GF-D8 (cell line): ENCODE data around the gene RNF144A.

Experiments
- DNase-seq: peaks from one replicate; lab custom pipeline; 2025; lab: John Stamatoyannopoulos, UW

Gene RNF144A

DNA sequence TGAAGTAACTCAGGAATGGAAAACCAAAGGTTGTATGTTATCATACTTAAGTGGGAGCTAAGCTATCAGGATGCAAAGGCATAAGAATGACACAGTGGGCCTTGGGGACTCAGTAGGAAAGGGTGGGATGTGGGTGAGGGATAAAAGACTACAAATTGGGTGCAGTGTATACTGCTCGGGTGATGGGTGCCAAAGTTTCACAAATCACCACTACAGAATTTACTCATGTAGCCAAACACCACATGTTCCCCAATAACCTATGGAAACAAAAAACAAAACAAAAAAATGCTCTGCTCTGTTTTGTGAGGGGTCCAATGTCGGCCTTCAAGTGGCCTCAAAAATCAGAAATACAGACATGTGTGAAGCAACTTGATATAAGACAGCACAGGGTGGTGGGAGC lies 8.9 kb upstream of the RNF144A start:
- no peak for DNase-seq

DNA sequence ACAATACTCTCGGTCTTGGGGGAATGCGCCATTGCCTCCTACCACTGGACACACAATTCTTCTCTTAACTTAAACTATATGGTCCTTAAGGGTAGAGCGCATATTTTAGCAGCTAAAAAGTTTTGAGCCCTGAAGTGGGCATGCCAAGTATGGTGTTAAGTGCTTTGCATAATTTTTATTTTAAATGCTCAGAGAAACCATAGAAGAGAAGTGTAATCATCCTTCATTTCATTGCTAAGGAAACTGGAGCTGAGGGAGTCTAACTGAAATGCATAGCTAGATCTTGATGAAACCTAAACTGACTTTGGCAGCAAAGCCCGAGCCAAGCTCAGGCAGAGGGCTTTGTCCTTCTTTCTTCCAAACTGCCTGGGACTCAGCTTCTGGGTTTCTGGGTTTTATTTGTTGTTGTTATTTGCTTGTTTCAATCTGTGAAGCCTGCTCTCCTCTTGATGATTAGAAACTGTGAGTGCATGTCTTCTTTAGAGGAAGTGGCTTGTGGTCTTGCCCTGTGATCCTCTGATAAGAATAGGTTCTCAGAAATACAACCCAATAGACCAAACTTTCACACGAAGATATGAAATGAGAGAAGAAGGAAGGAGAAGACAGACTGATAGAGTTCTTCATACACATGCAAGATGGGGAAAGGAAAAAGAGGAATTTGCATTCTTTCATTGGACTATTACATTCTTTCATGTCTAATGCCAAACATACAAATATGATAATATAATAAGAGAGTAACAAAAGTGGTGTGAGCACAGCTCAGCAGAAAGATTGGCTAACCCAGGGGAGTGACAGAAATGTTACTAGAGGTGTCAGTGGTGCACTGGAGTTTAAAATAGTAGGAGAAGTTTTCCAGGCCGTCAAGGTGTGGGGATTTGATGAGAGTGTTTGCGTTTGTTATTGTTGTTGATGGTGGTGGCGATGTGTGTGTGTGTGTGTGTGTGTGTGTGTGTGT lies 7.5 kb upstream of the RNF144A start:
- DNase-seq = peak; percentile 81

DNA sequence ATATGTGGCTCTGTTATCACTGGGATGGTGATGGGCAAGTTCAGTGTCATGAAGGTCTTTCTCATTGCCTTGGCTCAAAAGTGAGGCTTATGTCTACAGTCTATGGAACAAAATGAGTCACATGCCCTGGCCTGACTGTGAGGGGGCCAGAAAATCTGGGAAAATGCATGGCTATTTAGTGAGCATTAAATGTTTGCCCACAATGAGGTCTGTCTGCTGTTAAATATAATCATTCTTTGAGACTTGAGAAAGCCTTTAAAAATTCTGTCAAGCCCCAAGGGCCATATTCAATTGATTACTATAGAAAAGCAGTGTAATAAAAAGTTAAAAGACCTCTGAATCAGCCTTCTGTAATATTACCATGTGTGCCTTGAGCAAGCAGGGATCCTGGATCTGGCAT lies 5.5 kb upstream of the RNF144A start:
- no peak for DNase-seq

DNA sequence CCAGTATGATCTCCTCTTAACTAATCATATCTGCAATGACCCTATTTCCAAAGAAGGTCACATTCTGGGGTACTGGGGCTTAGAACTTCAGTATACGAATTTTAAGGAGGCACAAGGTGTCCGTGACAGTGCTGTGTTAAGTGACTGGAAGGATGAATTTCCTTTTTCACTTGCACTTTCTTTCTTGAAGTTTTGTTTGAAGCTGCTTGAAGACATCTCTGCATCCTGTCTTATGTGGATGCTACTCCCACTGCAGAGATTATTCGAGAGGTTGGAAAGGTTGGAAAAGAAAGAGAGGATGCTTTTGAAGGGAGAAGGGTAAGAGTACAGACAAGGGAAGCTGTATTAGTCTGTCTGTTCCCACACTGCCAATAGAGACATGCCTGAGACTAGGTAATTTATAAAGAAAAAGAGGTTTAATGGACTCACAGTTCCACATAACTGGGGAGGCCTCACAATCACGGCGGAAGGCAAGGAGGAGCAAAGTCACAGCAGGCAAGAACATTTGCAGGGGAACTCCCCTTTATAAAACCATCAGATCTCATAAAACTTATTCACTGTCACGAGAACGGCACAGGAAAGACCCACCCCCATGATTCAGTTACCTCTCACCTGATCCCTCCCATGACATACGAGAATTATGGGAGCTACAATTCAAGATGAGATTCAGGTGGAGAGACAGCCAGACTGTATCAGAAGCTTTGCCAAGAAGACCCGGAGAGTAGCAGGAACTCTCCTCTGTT lies 3.6 kb upstream of the RNF144A start:
- DNase-seq = no peak

DNA sequence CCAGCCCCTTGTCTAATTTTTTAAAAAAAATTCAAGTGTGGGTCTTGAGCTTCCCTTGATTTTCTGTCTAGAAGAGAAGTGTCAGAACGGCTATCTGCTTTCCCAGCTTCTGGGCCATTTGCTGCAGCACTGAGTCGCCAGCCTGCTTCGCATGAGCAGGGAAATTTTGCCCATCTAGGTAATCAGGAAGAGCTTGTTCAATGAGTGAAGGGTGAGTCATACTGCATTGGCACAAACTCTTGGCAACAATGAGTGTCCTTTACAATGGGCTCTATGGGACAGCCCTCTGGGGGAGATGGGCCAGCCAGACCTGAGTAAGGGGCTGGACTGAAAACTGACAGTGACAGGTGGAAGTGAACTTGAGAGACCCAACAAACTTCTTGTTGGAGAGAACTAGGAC lies 2.4 kb upstream of the RNF144A start:
- no peak for DNase-seq

DNA sequence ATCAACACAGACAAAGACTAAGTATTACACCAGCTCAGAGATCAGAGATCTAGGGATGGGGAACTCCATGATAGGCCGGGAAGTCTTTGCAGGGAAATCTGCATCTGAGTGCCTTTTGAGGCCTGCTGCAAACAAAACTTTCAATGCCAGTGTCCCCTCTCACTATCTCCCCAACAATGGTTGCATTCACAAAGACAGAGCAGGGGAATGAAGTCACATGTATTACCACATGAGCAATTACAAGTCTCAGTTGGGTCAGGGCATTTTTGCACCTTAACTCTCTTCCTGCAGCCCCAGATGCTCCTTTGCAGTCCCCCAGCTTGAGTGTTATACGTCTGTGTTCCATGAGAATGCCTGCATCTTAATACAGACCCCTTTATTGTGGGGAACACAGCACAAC lies 1.8 kb upstream of the RNF144A start:
- no peak for DNase-seq

DNA sequence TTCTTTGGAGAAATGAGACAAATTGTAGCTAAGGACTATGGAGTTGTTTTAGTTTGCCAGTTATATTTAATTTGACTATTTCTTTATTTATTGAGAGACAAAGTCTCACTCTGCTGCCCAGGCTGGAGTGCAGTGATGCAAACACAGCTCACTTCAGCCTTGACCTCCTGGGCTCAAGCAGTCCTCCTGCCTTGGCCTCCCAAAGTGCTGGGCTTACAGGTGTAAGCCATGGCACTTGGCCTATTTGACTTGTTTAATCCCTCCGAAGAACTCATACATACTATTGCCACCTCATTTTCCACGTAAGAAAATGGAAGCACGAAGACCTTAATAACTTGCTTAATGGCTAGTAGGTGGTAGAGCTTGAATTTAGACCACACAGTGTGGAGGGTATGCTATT lies 988 bp upstream of the RNF144A start:
- no peak for DNase-seq

DNA sequence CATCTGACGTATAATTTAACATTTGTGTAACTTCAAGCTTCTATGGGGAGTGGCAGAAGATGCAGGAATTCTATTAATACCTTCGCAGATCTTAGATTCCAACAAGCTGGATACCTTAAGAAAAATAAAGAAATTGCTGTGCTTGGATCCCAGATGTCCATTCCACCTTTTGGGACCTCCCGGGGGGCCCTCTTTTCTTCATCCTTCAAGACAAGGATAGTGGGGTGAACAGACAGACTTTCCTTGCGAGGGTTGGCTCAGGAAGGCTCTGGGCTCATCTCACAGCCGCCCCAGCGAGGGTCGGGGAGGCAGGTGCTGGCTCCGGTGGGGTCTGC lies 509 bp upstream of the RNF144A start:
- DNase-seq = no peak

DNA sequence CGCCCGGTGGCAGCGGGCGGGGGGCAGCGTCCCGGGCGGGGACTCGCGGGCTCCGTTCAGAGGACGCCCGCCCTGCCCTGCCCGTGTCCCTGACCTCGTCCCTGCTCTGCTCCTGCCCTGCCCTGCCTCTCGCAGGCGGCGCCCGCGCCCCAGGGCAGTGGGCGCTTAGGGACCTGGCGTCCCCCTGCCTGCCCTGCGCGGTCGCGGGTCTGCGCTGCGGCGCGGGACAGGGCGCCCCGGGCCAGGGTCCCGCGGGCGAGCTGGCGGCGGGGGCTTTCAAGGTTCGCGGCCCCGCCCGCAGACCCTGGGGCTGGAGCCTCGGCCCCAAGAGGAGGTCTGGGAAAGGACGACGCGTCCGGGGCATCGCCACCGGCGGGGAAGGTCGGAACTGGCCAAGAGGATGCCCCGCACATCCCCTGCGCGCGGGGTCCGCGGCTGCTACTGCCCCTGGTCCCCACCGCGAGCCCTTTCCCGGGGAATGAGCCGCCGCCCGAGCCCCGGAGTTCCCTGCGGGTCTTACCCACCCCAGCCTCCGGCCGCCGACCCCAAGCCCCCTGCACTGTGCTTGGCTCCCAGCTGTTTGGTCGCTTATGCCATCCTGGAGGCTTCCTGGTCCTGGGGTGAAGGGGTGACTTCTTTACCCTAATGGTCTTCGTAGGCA lies 679 bp downstream of the RNF144A start:
- no peak for DNase-seq

DNA sequence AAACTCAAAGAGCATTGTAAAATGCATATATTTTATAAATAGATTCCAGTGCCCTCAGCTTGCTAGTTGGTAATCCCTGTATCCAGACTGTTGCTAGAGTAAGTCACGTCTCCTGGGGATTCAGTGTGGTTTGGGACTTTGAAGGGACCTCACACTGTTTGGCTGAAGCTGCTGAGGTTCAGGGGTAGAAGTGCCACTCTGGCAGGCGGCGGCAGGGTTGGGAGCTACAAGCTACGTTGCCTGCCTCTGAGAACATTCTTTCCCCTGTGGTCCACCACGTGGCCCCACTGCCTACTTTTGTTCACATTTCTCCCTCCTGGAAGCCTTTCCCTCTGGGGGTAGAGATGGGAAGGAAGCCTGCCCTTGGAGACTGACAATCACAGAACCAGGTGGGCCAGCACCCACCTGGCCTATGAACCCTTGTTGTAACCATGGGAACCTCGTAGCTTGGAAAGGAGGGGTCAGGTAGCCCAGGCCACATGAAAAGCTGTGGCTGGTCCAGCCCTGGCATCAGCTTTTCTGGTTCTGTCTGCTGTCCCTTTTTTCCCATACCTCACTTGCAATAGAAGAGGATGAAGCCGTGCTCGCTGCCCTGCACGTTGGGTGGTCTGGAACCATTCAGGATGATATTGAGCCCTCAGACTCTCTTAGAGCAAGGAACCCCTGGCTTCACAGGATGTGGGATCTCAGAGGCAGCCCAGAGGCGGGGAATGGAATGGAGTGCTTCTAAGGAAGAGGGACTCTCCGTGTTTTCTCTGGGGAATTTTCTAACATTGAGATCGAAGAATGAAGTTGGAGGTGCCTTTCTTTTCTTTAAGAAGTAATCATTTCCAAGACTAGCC lies 2.9 kb downstream of the RNF144A start:
- DNase-seq = no peak

DNA sequence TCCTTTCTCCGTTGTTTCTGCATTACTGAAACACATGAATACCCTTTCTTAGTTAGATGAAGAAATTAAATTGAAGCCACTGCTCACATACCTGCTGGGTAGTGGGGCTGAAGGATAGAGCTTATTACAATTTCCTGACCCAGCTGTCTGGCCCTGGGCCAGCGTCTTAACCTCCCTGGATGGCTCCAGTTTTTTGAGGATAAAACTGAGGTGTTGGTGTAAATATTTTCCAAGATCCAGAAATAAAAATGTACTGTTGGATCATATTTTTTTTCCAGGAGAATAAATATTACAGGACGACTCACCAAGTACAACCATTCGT lies 3.5 kb downstream of the RNF144A start:
- DNase-seq = no peak

DNA sequence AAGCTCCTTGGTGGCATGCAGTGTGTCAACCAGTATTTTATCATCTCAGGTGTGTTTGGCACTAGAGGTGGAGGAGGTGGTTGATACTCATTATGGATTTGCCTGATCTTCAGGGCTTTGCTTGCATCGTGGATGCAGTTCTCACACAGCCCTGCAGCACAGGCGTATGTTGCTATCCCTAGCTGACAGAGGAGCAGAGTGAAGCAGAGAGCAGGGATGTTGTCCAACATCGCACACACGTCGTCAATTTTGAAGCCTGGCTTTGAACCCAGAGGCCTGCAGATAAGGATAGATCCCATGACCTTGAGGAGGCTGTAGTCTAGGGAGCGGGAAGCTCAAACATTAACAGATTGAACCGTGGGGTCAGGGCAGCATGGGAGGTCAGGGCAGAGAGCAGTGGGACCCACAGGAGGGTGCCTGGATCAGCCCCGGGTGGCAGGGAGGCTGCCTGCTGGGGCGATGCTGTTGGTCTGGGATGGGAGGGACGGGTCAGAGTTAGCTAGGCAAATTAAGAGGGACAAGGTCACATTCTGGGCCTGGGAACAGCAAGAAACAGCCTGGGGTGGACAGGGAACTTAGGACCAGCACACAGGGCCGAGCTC lies 4.2 kb downstream of the RNF144A start:
- DNase-seq = no peak

DNA sequence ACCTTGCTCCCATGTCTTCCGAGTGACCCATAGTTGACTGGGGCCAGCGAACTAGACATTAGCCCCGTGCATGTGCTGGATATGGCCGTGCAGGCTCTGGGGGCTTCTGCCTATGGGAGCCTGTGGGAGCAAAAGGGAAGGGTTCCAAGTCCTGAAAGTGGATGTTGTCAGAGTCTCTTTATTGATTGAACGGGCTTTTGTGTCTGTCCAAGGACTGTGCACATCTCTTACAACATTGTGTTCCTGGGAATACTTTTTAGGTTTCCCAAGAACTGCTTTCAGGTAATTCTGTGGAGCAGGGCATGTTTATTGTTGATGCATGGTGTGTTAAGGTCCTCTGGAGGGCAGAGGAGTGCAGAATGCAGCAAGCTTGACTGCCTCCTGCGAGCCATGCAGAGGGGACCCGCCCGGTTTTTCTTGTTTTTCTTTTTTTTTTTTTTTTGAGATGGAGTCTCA lies 5.0 kb downstream of the RNF144A start:
- DNase-seq = no peak

DNA sequence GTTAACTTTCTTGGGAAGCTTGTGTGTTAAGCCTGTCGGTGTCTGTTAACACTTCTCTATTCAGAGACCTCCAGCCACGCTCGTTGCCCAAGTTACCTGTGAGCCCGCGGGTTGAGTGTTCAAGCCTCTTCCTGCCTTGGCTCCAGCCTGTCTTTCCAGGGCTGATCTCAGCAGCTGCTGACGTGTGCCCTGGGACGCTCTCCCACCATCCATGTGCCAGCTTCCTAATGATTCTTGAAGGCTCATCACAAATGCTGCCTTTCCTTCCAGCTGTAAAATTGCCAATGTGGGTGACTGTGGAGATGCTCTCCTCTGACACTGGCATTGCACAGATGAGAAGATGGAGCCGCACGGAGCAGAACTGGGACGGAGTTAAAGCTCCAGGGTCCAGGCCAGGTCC lies 6.1 kb downstream of the RNF144A start:
- DNase-seq = no peak

DNA sequence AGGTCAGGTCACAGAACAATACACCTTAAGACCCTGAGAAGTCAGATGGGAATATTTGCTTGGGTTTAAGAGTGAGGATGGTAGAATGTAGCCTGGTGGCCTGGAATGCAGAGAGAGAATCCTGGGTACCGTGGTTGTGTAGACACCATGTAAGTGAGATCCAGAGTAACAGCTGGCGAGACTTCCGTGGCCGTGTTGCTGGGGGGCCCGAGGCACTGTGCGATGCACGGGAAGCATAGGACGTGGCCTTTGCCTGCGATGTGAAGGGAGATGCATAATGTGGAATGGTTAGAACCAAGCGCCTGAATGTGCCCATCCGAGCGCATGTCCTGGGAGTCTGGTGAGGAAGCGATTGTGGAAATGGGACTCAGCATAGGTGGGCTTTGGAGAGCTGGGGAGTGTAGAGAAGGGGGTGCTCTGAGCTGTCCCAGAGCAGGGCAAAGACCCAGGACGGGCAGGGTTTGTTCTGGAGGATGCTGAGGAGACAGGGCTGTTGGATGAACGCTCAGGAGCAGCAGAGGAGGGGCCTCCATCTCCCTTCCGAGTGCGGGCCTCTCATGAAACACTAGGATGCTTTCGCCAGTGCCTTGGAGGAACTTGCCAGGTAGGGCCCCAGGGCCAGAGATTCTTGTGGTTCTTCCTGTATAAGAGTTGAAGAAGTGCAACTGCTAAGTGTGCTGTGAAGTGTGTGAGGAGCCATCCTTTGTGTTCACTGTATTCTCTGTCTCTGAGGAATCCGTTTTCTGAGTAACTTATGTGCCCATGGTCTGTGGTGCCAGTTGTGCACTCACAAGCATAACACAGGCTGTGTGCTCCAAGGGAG lies 7.1 kb downstream of the RNF144A start:
- no peak for DNase-seq

DNA sequence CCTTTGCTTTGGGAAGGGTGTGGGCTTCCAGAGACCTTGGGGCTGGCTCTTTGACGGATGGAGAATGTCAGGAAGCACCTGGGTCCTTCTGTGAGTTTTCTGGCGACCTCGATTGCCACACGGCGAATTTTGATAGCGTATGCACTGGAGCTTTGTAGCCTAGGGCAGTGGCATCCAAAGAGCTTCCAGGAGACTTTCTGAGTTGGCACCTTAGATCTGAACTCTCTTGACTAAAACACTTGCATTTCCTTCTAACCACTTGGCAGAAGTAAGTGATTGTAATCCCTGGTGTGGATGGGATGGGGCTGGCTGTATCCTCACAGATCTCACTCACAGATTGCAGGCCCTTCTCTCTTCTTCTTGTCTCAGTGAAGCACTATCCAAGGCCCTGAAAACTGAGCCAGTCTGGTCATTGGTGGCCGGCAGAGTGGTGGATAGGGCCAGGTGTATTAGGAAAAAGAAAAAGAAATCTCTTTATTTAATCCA lies 7.8 kb downstream of the RNF144A start:
- no peak for DNase-seq

DNA sequence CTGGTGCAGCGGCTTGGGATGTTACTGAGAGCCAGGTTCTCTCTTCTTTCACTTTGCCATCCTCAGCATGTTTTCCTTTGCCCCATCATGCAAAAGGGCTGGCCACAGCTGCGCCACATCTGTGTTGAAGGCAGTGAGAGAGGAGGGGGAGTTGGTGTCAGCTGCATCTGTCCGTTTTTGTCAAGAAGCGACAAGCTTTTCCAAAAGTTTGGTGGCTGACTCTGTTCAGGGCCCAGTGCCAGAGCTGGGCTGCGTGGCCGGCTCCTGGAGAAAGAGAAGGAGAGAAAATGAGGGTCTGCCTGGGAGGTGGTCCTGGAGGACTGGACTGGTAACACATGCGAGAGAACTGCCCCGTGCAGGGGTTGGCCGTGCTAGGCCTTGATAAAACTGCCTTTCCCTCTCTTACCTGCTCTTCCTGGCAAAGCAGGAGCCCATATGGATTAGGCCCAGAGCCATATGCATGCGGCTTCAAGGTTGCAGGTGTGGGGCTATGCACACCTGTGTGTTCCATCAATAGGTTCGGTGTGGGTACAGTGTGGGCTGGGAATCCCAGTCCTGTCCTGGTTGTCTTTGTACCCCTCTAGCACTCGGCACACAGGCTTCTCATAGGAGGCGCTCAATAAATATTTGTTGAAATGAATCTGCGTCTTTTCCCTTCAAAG lies 9.0 kb downstream of the RNF144A start:
- no peak for DNase-seq

DNA sequence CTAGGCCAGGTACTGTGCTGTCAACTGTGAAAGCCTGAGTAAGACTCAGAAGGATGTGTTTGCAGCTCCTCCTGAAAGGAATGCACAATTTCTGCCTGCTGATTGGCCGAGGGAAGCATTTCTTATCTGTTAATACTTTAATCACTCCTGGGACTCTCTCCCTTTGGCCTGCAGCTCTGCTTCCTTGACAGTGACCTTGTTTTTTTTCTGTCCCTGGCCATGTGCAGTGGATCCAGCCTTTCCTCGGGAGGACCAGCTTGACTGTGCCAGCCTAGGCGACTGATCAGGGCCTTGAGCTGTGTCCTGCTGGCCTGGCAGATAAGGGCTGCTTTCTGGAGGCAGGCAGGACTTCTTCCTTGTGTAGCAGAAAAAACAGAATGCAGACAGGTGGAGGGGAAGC lies 10.0 kb downstream of the RNF144A start:
- DNase-seq = no peak

DNA sequence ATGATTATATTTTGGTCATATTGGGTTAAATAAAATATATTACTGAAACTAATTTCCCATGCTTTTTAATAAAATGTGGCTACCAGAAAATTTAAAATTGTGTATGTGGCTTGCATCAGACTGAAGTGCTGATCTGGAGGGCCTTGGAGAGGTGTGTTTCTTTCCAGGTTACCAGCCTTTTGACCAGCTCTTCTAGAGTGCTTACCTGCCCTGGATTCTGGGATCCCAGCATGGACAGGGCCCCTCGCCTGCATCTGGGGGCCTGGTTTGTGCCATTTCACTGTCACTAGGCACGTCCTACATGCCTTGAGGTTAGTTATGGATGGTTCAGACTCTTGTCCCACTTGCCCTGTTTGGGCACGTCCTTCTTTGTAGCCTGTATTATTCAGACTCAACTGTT lies 10.5 kb downstream of the RNF144A start:
- no peak for DNase-seq

DNA sequence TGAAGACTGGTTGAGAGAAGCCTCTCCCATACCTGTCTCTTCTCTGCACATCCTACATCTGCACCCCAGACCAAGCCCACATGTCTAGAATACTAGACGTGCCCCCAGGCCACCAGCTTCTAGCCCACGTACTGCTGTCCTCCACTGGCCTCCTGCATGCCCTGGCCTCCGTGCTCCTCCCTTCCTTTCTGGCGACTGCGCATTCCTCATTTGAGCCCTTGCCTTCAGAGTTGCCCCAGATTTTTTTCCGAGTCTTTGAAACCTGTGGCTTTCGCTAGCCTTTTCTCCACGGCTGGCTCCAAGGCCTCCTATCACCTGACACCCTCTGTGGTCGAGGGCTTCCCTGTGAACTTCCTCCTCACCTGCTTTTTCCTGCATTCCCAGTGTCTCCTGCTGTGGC lies 11.2 kb downstream of the RNF144A start:
- no peak for DNase-seq
